HG03469 (cell line): ENCODE data around the gene NPPA.

Experiments
- ATAC-seq: cut with Tn5 transposase; IDR thresholded peaks from one replicate; pipeline ENCODE4 v1.9.1; 2021; ENCODE audit warnings: mild to moderate bottlenecking, moderate library complexity, moderate number of reproducible peaks; ENCODE audit not compliant: unreplicated experiment

The NPPA gene

GRCh38 chr1:11845641-11846335, 1.8 kb downstream of the NPPA start:
- ATAC-seq = no peak

GRCh38 chr1:11842154-11843041, 5.2 kb downstream of the NPPA start:
- no peak for ATAC-seq

- ATAC-seq = no peak
These were observed 6.1 kb downstream of the NPPA start for GRCh38 chr1:11841245-11842153.

- no peak for ATAC-seq
These were observed 7.6 kb downstream of the NPPA start for GRCh38 chr1:11839727-11840705.

GRCh38 chr1:11838349-11839272, 9.0 kb downstream of the NPPA start:
- no peak for ATAC-seq

- ATAC-seq = no peak
These were observed 9.7 kb downstream of the NPPA start for GRCh38 chr1:11837767-11838348.

- no peak for ATAC-seq
These were observed 10.4 kb downstream of the NPPA start for GRCh38 chr1:11836955-11837766.

GRCh38 chr1:11835441-11836225, 11.9 kb downstream of the NPPA start:
- ATAC-seq = no peak

GRCh38 chr1:11833900-11834299, 13.7 kb downstream of the NPPA start:
- ATAC-seq = no peak

GRCh38 chr1:11833497-11833896, 14.1 kb downstream of the NPPA start:
- no peak for ATAC-seq

- ATAC-seq = no peak
These were observed 15.4 kb downstream of the NPPA start for GRCh38 chr1:11831945-11832725.

- no peak for ATAC-seq
These were observed 19.1 kb downstream of the NPPA start for GRCh38 chr1:11828511-11828910.

GRCh38 chr1:11826946-11827345, 20.6 kb downstream of the NPPA start:
- no peak for ATAC-seq

GRCh38 chr1:11825131-11825530, 22.5 kb downstream of the NPPA start:
- no peak for ATAC-seq

GRCh38 chr1:11823366-11824137, 24.0 kb downstream of the NPPA start:
- no peak for ATAC-seq
